Thyroid gland (tissue), 4 donors: ENCODE results near the gene S1PR4. TPM values are rescaled to one million over a fixed set of nuclear protein-coding genes. Genes with fewer than 3 reads are reported as not detected.

ENCODE experiments used
- DNase-seq, 2 donors: peaks; one replicate each; pipeline ENCODE4 v3.0.0-alpha.2; 2019
- H3K27ac ChIP-seq, 3 donors: fragments of 200-600 bp; sonication (generic); 1 replicate in 2 of 3; 2 replicates in 1 of 3; pipeline ENCODE4 v1.5.1; 2016 to 2019; ENCODE audit warnings: mild to moderate bottlenecking in 1 of 3, moderate library complexity in 1 of 3
- H3K27me3 ChIP-seq: fragments of 200-600 bp; sonication (generic); one replicate; pipeline ENCODE4 v1.5.1; 2019
- H3K36me3 ChIP-seq, 2 donors: fragments of 200-600 bp; sonication (generic); one replicate each; pipeline ENCODE4 v1.5.1; 2016 to 2019
- H3K4me1 ChIP-seq, 2 donors: fragments of 200-600 bp; sonication (generic); one replicate each; pipeline ENCODE4 v1.5.1; 2017 to 2019
- H3K4me3 ChIP-seq, 3 donors: fragments of 200-600 bp; sonication (generic); replicated peaks in 1 of 3; 1 replicate in 2 of 3; 2 replicates in 1 of 3; pipeline ENCODE4 v1.5.1; 2016; ENCODE audit warnings: mild to moderate bottlenecking in 1 of 3
- H3K9me3 ChIP-seq: fragments of 200-600 bp; sonication (generic); one replicate; pipeline ENCODE4 v1.5.1; 2017
- POLR2A ChIP-seq, 2 donors: fragments of 450-650 bp; IDR thresholded peaks; one replicate each; pipeline ENCODE4 v1.6.1; 2017; ENCODE audit warnings: antibody characterized with exemption in 2 of 2, mild to moderate bottlenecking in 2 of 2, moderate library complexity in 1 of 2
- WGBS, 2 donors: methylation state at CpG; one replicate each; pipeline ENCODE4 v1.1.5; 2017; 5-methylcytosine and 5-hydroxymethylcytosine counted together
- intact Hi-C: fragments of 100-400 bp; cut with DNase I; formaldehyde crosslinking; loops from one replicate; pipeline ENCODE4 v1.15.1; 2023
- total RNA-seq, 4 donors: library from RNA; depleted of rRNA; stranded (reverse); fragments of >200 nt; gene quantifications; one replicate each; pipeline ENCODE4 v1.2.3, GENCODE V29; 2016
- TF ChIP-seq, protein P1 (sequence below), 6 experiments: fragments of 200-600 bp in 3 of 6; fragments of 450-650 bp in 3 of 6; sonication (generic) in 3 of 6; IDR thresholded peaks; one replicate each; pipeline ENCODE4 v1.5.1; 2016 to 2019; ENCODE audit warnings: antibody characterized with exemption in 6 of 6, mild to moderate bottlenecking in 2 of 6, inconsistent platforms in 1 of 6, moderate library complexity in 1 of 6

S1PR4 gene
- total RNA-seq, 4 donors from 2014 or later: 2.1 to 5.4 (median 3.4) TPM

DNA sequence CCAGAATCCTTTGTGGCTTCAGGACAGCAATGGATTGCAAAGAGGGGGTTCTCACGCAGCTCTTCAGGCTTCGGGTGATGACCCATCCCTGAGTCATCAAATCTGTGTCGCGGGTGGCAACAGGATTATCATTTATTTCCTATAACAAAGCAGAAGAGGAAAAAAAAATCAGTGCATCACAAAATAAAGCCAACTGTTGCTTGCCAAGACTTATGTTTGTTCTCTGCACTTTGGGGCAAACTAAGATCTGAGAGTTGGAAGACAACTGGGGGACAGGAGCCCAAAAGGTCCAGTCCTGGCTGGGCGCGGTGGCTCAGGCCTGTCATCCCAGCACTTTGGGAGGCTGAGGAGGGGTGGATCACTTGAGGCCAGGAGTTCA, 36.3 kb upstream of the S1PR4 start:
- no peaks in the 10 kb centered on the region for H3K36me3 ChIP-seq
- WGBS, 2 donors: 52 to 65% methylated on average over 6 of the region's 6 CpGs
- peaks cover 0 to 10% of the 10 kb centered on the region in 2 donors for H3K4me1 ChIP-seq
- H3K27ac ChIP-seq: peak overlapping the region; percentile 36 to 56 (median 37)
- H3K27me3 ChIP-seq: no peaks in the 10 kb centered on the region
- intact Hi-C loops: no loop called here
- no peak overlapping the region for H3K4me3 ChIP-seq
- no peaks in the 10 kb centered on the region for H3K9me3 ChIP-seq
- DNase-seq: no peak
- TF ChIP-seq, protein P1, sequence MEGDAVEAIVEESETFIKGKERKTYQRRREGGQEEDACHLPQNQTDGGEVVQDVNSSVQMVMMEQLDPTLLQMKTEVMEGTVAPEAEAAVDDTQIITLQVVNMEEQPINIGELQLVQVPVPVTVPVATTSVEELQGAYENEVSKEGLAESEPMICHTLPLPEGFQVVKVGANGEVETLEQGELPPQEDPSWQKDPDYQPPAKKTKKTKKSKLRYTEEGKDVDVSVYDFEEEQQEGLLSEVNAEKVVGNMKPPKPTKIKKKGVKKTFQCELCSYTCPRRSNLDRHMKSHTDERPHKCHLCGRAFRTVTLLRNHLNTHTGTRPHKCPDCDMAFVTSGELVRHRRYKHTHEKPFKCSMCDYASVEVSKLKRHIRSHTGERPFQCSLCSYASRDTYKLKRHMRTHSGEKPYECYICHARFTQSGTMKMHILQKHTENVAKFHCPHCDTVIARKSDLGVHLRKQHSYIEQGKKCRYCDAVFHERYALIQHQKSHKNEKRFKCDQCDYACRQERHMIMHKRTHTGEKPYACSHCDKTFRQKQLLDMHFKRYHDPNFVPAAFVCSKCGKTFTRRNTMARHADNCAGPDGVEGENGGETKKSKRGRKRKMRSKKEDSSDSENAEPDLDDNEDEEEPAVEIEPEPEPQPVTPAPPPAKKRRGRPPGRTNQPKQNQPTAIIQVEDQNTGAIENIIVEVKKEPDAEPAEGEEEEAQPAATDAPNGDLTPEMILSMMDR (IDR thresholded peaks at IDR 0.05): no peak
- TF ChIP-seq POLR2A (IDR thresholded peaks at IDR 0.05): no peak

DNA sequence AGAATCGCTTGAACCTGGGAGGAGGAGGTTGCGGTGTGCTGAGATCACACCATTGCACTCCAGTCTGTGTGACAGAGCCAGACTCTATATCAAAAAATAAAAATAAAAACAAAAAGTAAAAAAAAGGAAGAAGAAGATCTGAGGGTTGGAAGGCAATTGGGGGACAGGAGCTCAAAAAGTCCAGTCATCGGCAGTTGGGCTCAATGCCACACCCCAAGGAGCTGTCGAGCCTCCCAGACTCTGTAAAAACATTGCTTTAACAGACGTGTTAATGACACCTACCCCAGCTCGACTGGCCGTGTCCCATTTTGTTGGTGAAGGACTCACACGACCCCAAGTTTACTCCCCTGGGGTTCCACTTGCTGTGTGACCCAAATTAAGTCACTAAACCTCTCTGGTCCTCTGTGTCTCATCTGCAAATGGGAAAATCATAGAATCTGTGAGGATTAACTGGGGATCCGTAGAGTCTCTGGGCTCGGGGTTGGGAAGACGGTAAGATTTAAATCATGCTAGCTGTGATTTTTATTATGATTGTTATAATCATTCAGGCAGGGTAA, 35.7 kb upstream of the S1PR4 start:
- Histone ChIP-seq H3K9me3 (no peaks in the 10 kb centered on the region), H3K36me3 (no peaks in the 10 kb centered on the region), H3K4me1 (peaks cover 0 to 10% of the 10 kb centered on the region in 2 donors), H3K27ac (peak overlapping the region; percentile 36 to 56 (median 37)), H3K27me3 (no peaks in the 10 kb centered on the region), H3K4me3 (no peak overlapping the region)
- WGBS, 2 donors: 57 to 61% methylated on average over 11 of the region's 11 CpGs
- TF ChIP-seq, protein P1 (IDR thresholded peaks at IDR 0.05): no peak
- no peak for TF ChIP-seq POLR2A (IDR thresholded peaks at IDR 0.05)
- DNase-seq: no peak
- intact Hi-C loops: no loop called here

DNA sequence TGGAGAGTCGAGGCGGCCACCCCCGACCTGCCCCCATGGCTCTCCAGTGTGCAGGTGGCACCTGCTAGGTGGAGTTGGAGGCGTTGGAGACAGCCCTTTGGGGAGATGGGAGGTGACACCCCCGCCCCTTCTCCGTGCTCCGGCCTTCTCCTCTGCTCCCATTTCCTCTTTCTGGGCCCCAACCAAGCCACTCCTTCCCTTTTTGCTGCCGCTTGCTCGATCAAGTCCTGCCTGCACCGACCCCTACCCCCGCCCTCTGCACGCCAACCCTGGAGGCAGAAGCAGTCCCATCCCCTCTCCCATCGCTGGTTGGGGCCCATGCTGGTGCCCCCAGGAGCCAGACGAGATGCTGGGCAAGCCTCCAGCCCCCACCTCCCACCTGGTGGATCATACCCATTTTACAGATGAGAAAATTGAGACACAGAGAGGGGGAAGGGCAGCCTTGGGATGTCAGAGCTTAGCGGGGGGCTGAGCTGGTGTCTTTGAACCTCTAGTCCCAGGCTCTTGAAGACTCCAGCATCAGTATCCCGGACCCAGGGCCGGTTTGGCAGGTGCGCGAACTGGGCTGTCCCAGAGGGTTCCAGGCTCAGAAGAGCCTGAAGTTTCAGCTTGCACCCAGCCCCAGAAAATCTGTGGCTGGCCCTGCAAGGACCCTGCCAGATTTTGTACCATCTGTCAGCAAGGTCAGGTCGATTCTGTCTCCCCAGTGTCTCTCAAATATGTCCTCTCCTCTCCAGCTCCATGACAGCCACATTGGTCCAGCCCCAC, 32.5 kb upstream of the S1PR4 start:
- no peak for DNase-seq
- no peak overlapping the region for H3K4me3 ChIP-seq
- H3K27me3 ChIP-seq: no peaks in the 10 kb centered on the region
- H3K36me3 ChIP-seq: no peaks in the 10 kb centered on the region
- H3K9me3 ChIP-seq: no peaks in the 10 kb centered on the region
- peaks cover 0 to 10% of the 10 kb centered on the region in 2 donors for H3K4me1 ChIP-seq
- H3K27ac ChIP-seq: no peak overlapping the region
- intact Hi-C loops: no loop called here
- WGBS, 2 donors: 77 to 78% methylated on average over 13 to 17 of the region's 20 CpGs
- TF ChIP-seq, protein P1 (IDR thresholded peaks at IDR 0.05): no peak
- no peak for TF ChIP-seq POLR2A (IDR thresholded peaks at IDR 0.05)

DNA sequence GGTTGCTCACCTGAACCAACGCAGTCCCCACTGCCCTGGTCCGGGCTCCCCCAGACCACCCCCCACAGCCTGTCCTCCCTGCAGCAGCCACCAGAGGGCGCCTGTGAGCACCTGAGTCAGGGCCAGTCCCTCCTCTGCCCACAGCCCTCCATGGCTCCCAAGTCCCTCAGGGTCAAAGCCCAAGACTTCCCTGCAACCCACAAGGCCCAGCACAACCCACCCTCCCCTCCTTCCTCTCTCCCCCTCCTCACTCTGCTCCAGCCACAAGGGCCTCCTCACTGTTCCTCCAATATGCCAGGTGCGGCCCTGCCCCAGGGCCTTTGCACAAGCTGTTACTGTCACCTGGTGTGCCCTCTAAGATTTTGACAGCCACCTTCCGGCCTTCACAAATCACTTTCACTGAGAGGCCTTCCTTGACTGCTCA, 31.9 kb upstream of the S1PR4 start:
- H3K27me3 ChIP-seq: no peaks in the 10 kb centered on the region
- intact Hi-C loops: no loop called here
- no peaks in the 10 kb centered on the region for H3K36me3 ChIP-seq
- 71 to 75% methylated on average over 5 of the region's 5 CpGs for WGBS, 2 donors
- no peaks in the 10 kb centered on the region for H3K9me3 ChIP-seq
- no peak overlapping the region for H3K27ac ChIP-seq
- DNase-seq: no peak
- H3K4me3 ChIP-seq: no peak overlapping the region
- H3K4me1 ChIP-seq: peaks cover 0 to 4% of the 10 kb centered on the region in 2 donors
- TF ChIP-seq POLR2A (IDR thresholded peaks at IDR 0.05): no peak
- TF ChIP-seq, protein P1 (IDR thresholded peaks at IDR 0.05): peak in 4 of 6 experiments; percentile 28 to 54 (median 32)

DNA sequence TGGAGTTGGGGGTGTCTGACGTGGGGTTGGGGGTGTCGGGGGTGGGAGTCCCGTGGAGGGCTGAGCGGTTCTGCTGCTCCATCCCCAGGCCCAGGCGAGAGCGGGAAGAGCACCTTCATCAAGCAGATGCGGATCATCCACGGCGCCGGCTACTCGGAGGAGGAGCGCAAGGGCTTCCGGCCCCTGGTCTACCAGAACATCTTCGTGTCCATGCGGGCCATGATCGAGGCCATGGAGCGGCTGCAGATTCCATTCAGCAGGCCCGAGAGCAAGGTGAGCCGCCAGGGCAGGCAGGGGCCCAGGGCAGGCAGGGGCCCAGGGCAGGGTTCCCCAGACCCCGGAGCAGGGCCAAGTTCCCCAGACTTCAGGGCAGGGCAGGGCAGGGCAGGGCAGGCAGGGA, 30.1 kb upstream of the S1PR4 start:
- no peaks in the 10 kb centered on the region for H3K27me3 ChIP-seq
- intact Hi-C loops: no loop called here
- H3K4me3 ChIP-seq: no peak overlapping the region
- 85 to 93% methylated on average over 8 to 14 of the region's 20 CpGs for WGBS, 2 donors
- DNase-seq: no peak
- TF ChIP-seq POLR2A (IDR thresholded peaks at IDR 0.05): no peak
- TF ChIP-seq, protein P1 (IDR thresholded peaks at IDR 0.05): no peak
- H3K27ac ChIP-seq: no peak overlapping the region
- no peaks in the 10 kb centered on the region for H3K36me3 ChIP-seq
- no peaks in the 10 kb centered on the region for H3K9me3 ChIP-seq
- H3K4me1 ChIP-seq: no peaks in the 10 kb centered on the region
